HUES48 (cell line): ENCODE data around the gene EFCAB6.

Experiments used
- H3K27ac ChIP-seq: one replicate; pipeline ENCODE4 v1.7.0; 2013; ENCODE audit warnings: low read depth, low read length, inconsistent platforms
- H3K27me3 ChIP-seq: 2 replicates; pipeline ENCODE4 v1.6.1; 2013; ENCODE audit warnings: mild to moderate bottlenecking, low read length; ENCODE audit not compliant: control insufficient read depth, insufficient read depth
- H3K36me3 ChIP-seq: 2 replicates; pipeline ENCODE4 v1.6.1; 2013; ENCODE audit warnings: low read length; ENCODE audit not compliant: control insufficient read depth, insufficient read depth
- H3K4me1 ChIP-seq: 2 replicates; pipeline ENCODE4 v1.6.1; 2013; ENCODE audit warnings: mild to moderate bottlenecking, low read length; ENCODE audit not compliant: control insufficient read depth, insufficient read depth
- H3K4me3 ChIP-seq: 2 replicates; pipeline ENCODE4 v1.5.1; 2013; ENCODE audit warnings: mild to moderate bottlenecking, low read depth, low read length
- H3K9ac ChIP-seq: 2 replicates; pipeline ENCODE4 v1.6.1; 2013; ENCODE audit warnings: mild to moderate bottlenecking, low read depth, low read length, moderate library complexity
- H3K9me3 ChIP-seq: 2 replicates; pipeline ENCODE4 v1.6.1; 2013; ENCODE audit warnings: low read length; ENCODE audit not compliant: control insufficient read depth, insufficient read depth

The EFCAB6 gene

DNA sequence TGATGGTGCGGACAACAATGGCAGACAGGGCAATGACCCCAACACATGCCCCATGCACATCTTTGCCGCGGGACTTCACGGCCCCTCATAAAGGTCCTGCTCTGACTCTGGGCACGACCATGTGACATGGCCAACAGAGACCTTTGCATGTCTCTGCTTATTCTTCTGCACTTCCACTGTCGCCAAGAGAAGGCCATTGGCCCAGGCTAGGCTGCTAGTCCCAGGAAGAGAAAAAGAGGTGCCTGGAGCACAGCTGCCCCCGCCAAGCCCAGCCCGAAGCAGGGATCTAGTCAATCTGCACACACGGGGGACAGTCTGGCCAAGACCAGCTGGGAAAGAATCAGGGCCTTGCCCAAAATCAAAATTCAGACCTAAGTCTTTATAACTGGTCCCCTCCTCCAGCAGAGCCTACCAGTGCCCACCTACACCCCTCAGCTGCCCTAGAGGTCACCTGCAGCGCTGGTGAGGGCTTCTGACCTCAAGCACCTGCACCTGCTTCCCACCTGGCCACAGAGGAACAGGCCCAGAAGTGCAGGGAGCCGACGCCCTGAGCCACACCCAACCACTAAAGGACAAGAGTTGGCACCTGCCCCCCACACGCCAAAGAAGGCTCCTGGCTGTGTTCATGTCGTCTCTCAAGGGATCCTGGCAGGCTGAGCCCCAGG lies 42.1 kb upstream of the EFCAB6 start:
- H3K27ac ChIP-seq = no peak overlapping the region
- no peak overlapping the region for H3K9ac ChIP-seq
- H3K4me1 ChIP-seq = peaks cover 13% of the 10 kb centered on the region; the same call in 1 of the 2 replicates
- H3K36me3 ChIP-seq = no peaks in the 10 kb centered on the region
- H3K27me3 ChIP-seq = no peaks in the 10 kb centered on the region
- no peak overlapping the region for H3K4me3 ChIP-seq
- H3K9me3 ChIP-seq = peaks cover 4% of the 10 kb centered on the region; the same call in 1 of the 2 replicates

GRCh38 chr22:43853328-43853931 lies 41.3 kb upstream of the EFCAB6 start:
- H3K9ac ChIP-seq = no peak overlapping the region
- H3K4me1 ChIP-seq = peaks cover 8% of the 10 kb centered on the region; the same call in 1 of the 2 replicates
- peaks cover 4% of the 10 kb centered on the region; the same call in 1 of the 2 replicates for H3K9me3 ChIP-seq
- H3K27ac ChIP-seq = no peak overlapping the region
- no peaks in the 10 kb centered on the region for H3K36me3 ChIP-seq
- no peaks in the 10 kb centered on the region for H3K27me3 ChIP-seq
- H3K4me3 ChIP-seq = no peak overlapping the region

DNA sequence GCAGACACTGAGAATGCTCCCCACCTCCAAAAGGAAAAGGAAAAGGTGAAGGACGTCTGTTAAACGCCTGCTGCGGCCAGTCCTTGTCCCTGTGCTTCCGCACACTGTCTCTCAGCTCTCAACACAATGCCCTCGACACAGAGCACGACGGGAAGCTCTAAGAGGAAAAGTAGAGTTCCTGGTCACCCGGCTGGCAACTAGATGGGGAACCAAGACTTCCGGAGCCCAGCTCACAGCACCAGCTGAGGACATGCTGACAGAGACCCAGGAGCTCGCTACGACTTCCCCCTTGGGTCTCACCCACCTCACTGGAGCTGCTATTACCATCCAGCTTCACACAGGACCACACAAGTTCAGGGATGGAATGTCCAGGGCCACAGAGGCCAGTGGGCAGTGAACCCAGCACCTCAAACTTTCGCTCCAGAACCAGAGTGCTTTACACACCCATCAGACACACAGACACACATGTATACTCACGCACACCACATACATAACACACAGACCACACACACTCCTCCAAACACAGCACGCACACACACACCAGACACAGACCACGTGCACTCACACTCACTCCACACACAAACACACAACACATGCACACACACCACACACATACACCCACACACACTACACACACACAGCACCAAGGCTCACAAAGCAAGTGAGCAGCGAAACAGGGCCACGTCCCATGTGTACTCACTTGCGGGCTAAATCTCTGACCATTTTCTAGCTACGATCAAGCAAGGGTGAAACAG lies 40.6 kb upstream of the EFCAB6 start:
- no peak overlapping the region for H3K27ac ChIP-seq
- no peak overlapping the region for H3K4me3 ChIP-seq
- H3K9ac ChIP-seq = no peak overlapping the region
- H3K4me1 ChIP-seq = peaks cover 6% of the 10 kb centered on the region; the same call in 1 of the 2 replicates
- no peaks in the 10 kb centered on the region for H3K27me3 ChIP-seq
- no peaks in the 10 kb centered on the region for H3K36me3 ChIP-seq
- peaks cover 4% of the 10 kb centered on the region; the same call in 1 of the 2 replicates for H3K9me3 ChIP-seq

DNA sequence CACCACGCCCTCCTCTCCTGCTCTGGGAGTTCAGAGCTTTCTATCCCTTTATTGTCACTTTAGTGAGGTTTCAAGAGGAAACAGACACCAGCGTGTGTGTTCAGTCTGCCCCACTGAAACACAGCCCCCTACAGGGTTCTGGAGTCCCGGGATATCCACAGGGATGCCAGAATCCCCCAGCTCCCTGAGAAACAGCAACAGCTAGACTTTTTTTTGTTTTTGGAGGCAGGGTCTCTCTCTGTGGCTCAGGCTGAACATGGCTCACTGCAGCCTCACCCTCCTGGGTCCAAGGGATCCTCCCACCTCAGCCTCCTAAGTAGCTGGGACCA lies 39.8 kb upstream of the EFCAB6 start:
- Histone ChIP-seq H3K27ac (no peak overlapping the region), H3K36me3 (no peaks in the 10 kb centered on the region), H3K9ac (no peak overlapping the region), H3K4me3 (no peak overlapping the region), H3K27me3 (no peaks in the 10 kb centered on the region), H3K4me1 (peaks cover 6% of the 10 kb centered on the region; the same call in 1 of the 2 replicates), H3K9me3 (peaks cover 2% of the 10 kb centered on the region; the same call in 1 of the 2 replicates)

- H3K9ac ChIP-seq = no peak overlapping the region
- H3K27ac ChIP-seq = no peak overlapping the region
- no peaks in the 10 kb centered on the region for H3K36me3 ChIP-seq
- H3K4me3 ChIP-seq = no peak overlapping the region
- H3K4me1 ChIP-seq = peaks cover 7% of the 10 kb centered on the region; the same call in 1 of the 2 replicates
- no peaks in the 10 kb centered on the region for H3K27me3 ChIP-seq
- no peaks in the 10 kb centered on the region for H3K9me3 ChIP-seq
Observed at GRCh38 chr22:43851058-43851978, 39.2 kb upstream of the EFCAB6 start.

DNA sequence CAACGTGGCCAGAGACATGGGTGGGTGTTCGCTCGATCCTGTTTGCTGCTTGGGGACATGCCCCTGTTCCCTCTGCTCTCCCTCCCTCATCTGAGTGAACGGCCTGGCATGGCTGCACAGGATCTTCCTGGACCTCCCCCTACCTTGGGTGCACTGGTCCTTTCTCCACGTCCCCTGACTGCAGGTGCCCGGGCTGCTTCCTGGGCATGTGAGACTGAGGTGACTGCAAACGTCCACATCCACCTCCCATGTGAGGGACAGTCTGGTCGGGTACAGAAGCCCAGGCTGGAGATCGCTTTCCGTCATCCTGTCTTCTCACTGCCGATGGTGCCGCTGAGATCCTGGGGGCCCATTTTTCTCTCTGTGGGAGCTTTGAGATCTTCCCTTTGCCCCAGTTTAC lies 38.4 kb upstream of the EFCAB6 start:
- Histone ChIP-seq H3K9me3 (no peaks in the 10 kb centered on the region), H3K27me3 (no peaks in the 10 kb centered on the region), H3K36me3 (no peaks in the 10 kb centered on the region), H3K9ac (no peak overlapping the region), H3K27ac (no peak overlapping the region), H3K4me1 (peaks cover 15% of the 10 kb centered on the region; the same call in 1 of the 2 replicates), H3K4me3 (no peak overlapping the region)

GRCh38 chr22:43849731-43850130 lies 37.6 kb upstream of the EFCAB6 start:
- Histone ChIP-seq H3K27ac (no peak overlapping the region), H3K27me3 (no peaks in the 10 kb centered on the region), H3K4me3 (no peak overlapping the region), H3K36me3 (no peaks in the 10 kb centered on the region), H3K9ac (no peak overlapping the region), H3K4me1 (peaks cover 16% of the 10 kb centered on the region; the same call in 1 of the 2 replicates), H3K9me3 (no peaks in the 10 kb centered on the region)

GRCh38 chr22:43848366-43849171 lies 36.5 kb upstream of the EFCAB6 start:
- Histone ChIP-seq H3K9me3 (no peaks in the 10 kb centered on the region), H3K4me1 (peaks cover 12% of the 10 kb centered on the region; the same call in 1 of the 2 replicates), H3K9ac (no peak overlapping the region), H3K27me3 (no peaks in the 10 kb centered on the region), H3K36me3 (no peaks in the 10 kb centered on the region), H3K27ac (peak overlapping the region; percentile 25), H3K4me3 (no peak overlapping the region)

DNA sequence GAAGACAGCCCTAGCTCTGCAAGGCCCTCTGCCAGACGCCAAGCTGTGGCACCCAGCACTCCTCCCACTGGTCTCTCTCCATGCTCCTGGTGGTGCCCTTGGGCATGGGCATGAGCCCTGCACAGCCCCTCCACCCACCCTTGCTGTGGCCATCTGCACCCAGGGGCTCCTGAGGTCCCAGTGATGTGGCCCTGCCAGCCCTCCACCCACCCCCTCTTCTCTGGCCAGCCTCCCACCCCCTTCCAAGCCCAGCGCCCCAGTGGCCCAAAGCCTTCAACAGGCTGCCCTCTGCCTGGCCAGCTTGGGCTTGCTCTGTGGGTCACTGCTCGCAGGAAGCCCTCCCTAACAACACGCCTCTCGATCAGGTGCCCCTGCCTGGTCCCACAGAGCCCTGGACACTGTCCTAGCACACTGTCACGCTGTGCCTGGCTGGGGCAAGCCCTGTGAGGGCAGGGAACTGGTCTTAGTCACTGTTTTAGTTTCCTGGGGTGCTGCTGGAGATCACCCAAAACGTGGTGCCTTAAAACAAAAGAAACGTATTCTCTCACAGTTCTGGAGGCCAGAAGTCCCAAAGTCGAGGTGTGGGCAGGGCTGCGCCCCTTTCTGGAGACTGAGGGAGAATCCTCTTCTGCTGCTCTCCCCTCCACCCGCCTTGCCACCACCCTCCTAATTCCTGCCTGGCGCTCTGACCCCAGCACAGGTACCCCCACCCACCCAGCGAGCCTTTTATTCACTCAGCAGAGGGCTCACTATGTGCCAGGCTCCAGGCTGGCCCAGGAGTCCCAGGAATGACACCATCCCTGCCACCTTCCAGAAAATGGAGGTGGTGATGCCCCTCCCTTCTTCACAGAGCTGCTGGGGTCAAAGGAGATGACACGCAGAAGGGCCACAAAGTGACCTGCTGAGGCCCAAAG lies 35.5 kb upstream of the EFCAB6 start:
- Histone ChIP-seq H3K36me3 (no peaks in the 10 kb centered on the region), H3K27me3 (no peaks in the 10 kb centered on the region), H3K4me3 (no peak overlapping the region)

More for the DNA sequence above, 35.5 kb upstream of the EFCAB6 start:
- no peaks in the 10 kb centered on the region for H3K9me3 ChIP-seq
- H3K27ac ChIP-seq = no peak overlapping the region
- H3K9ac ChIP-seq = no peak overlapping the region
- peaks cover 12% of the 10 kb centered on the region; the same call in 1 of the 2 replicates for H3K4me1 ChIP-seq
